AG08396 (cell line): Measurements from ENCODE around the gene KLHL25.

Experiments
- DNase-seq: peaks from one replicate; pipeline ENCODE4 v3.0.0; 2012; ENCODE audit warnings: low spot score, mixed read lengths

The KLHL25 gene

DNA sequence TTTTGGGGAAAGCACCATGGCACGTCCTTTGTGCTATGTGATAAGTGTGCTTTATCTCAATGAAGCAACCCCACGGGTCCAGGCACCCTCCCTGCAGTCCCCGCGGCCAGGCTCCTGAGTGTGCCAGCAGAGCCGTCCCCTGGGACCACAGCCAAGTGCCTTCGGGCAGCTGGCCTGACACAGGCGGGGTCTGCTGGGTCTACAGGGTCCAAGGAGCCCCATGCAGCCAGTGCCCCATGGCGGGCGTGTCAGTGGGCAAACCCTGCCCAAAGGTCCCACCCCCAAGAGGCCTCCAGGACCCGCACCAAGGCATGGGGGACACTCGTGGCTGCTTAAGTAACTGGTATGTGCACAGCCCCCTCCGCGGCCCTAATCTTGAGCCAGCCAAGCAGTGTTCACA is 35.3 kb downstream of the KLHL25 start:
- DNase-seq = no peak

DNA sequence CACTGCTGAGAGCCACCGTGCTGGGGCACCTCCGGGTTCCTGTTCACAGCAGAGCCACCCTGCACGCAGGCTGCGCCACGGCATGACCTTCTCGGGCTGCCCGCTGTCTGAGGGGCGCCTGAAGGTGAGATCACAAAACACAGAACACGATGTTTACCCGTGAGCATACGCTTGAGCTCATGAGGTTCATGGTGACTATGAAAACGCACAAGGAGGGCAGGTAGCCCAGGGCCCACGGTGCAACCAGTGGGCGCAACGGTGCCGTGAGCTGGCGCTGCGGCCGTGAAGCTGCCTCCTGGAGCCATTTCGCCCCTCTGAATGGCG is 36.1 kb downstream of the KLHL25 start:
- no peak for DNase-seq

DNA sequence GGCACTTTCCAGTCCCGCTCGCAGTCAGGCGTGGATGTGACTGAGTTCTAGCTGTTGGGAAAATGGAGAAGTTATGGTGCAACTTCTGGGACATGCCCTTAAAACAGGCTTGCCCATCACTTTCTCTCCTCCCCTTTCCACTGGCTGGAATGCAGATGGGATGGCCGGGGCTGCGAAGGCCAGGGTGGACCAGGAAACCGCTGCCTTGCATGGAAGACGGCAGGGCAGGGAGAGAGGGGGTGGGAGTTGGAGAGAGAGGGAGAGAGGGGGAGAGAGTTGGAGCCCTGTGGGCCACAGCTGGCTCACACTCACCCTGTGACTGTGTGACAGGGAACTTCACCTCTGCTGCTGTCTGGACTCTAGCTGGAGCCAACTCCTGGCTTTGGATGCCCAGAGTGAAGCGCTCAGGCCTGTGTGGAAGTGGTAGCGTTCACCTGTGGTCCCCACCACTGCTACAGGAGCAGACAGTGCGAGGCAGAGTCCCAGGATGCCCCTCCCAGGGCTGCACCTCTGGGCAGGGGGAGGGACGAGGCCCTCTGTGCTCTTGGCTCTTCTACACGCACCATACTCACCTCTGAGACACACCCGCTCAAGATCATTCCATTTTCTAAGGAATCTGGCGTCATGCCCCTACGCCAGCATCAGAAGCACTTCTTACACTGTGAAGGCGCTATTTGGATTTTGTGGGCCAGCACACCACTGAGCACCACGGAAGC is 36.6 kb downstream of the KLHL25 start:
- DNase-seq = no peak

DNA sequence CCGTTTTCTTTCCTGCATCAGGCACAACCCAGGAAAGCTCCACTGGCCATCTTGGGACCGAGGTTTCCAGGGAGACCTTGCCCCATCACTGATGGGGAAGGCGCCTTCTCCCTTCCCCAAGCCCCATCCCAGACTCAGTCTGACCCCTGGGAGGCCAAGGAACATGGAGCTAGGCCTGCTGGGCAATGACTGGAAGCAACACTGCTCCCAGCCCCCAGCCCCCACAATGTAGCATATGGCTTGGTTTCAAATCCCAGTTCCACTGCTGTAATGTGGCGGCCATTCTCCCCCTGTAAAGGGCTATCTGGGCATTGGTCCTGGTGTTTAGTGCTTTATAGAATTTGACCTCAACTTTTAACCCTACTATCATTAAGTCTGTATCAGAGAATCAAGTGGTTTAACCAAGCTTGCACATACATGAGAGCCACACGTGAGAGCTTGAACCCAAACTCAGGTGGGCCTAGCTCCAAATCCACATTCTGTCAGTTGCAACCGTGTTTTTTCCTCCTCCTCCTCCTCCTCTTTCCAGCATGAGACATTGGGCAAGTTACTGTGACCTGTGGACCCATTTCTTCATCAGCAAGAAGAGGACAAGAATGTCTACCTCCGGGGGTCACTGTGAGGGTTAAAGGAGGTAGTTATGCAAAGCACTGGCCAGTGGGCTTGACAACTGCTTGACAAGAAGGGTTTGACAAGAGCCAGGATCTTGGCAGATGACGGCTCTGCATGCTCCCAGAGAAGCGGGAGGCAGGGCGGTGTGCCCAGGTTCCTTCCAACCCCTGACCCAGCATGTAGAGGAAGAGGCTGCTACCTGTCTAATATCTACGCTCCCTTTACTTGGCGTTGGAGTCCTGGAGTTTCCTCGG is 37.4 kb downstream of the KLHL25 start:
- no peak for DNase-seq

DNA sequence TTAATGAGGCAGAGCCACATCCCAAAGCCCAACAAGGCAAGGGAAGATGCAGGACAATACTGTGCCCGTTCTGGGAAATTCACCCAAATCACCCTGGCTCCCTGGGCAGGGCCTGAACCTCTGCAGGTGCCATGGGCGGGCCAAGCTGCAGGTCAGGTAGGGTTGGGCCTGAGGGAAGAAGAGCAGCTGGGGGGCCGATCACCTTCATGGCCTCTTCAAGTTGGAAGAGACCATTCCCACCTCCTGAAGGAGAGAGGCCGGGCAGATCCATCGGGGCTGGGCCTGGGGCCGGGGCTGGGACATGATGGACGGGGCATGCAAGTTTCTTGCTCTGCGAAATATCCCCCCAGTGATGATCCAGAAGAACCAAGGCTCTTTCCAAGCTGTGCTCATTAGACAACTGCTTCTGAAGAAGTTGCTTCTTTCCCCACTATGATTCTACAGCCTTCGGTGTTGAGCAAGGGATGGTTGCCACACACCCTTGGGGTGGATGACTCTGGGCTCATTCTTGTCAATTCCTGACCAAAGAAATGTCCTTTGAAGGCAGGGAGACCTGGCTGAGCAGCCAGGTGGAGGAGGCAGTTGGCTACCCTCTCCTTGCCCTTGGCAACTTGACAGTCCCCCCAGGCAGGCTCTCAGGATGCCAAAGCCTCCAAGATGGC is 38.2 kb downstream of the KLHL25 start:
- no peak for DNase-seq

DNA sequence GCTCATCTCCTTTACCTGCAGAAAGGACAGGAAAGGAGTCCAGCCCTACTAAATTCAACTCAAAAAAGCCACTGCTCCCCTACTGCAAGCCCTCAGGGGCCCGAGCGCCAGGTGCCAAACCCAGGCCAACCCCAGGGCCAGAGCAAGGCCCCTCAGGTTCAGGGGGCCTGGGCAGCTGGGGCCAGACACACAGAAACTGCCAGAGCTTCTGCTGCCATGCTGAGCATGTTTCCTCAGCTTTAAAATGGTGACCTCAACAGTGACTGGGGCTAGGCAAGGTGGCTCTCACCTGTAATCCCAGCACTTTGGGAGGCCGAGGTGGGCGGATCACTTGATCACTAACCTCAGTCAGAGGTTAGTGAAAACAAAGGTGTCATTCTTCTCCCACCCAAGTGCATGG is 38.8 kb downstream of the KLHL25 start:
- DNase-seq = no peak

DNA sequence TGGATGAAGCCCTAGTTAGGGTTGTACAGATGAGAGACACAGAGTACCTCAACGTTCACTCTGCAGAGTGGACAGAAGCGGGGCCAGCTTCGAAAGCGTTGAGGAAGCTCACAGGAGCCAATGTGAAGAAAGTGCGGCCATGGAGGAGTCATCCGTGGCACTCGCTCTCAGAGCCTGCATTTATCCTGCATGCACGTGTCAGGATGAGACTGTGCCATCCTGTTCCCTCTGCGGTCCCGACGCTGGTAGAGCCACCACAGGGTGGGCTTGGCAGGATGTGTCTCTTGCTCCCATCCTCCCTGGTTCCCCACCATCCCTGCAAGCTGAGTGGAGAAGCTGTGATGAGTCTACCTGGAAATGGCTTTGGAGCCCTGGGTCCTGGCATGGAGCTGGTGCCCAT is 39.3 kb downstream of the KLHL25 start:
- DNase-seq = no peak

DNA sequence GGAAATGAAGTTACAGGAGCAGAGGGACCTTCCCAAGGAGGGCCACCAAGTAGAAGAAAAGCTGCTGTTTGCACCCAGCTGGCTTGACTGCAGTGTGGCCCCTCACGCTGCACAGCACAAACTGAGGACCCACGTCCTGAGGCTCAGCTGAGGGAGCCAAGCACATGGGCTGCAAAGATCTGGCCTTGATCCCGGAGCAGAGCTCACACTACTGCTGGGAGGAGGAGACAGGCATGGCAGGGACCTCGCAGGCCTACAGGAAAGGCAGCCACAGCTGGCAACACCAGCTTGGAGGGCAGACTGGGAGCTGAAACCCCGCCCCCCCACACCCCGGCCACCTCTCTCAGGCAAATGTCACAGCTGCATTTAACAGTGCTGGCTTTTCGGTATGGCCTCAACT is 39.7 kb downstream of the KLHL25 start:
- DNase-seq = peak; percentile 49

DNA sequence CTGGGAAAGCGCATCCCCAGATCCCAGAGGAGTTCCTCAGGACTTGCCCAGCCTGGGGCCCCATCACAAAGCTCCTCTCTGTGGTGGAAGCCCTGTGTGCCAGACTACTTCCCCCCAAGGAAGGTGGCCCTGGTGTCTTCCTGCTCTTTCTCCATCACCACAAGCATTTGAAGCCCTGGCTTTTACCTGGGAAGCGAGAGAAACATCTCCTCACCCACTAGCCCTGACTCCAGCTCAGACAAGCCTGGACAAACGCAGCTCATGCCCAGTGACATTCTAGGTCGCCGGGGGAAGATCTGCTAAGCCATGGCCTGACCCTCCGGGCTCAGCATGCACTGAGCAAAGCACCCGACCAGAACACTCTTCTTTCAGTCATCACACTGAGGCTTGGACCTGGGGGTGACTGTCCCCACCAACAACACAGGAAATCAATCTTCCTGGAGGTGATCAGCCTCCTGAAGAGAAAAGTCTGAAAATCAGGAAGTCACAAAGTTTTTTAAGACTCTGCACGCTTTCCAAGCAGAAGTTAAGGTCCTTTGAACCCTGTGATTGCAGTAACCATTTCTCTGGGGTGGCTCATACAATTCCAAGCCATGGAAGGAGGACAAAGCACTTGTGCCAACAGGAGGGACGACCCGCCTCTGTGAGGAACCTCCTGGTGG is 40.8 kb downstream of the KLHL25 start:
- no peak for DNase-seq

DNA sequence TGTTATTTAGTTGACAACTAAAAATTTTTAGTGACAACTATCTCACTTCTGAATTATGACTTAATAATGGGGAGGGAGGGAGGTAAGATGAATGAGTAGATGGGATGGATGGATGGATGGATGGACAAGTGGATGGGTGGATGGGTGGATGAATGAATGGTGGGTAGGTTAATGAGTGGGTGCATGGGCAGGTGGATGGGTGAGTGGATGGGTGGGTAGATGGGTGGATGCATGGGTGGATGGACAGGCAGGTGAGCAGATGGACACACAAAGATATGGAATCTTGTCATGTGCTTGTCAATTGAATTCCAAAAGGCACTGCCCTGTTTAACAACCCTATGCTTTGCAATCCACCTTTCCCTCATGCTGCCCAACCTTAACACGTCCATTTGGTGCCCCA is 41.5 kb downstream of the KLHL25 start:
- no peak for DNase-seq

DNA sequence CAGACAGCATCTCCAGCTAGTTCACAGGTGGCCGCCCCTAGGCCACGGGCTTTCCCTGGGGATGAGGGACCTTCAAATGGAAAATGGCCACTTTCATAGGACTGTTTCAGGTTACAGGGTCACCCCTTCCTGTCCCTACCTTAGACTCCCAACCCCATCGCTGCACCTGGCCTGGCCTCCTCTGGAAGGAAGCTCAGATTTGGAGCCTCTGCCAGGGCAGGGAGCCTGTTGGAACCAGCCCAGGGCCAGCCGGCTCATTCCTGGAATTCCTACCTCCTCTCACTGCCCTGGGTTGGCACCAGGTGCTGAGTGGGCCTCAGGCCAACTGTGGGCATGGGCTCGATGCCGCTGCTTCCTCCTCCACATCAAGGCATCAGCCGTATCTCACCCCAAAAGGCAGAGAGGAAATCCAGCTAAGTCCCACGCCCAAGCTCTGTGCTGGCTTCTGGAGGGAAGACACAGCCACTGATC is 42.2 kb downstream of the KLHL25 start:
- DNase-seq = no peak

DNA sequence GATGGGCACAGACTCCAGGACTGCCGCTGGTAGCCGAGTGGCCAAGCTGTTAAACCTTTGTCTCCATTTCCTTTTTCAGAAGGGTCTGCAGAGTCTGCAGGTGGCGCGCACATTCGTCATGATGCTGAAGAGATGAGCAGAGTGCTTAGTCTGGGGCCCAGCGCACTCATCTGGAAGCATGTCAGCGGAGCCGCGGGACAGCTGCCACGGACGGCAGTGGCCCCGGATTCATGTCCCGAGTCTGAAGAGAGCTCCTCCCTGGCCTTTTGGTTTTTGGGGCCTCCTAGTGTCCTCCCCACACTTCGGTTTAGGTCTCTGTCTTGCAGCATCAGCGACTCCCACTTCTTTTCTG is 42.6 kb downstream of the KLHL25 start:
- no peak for DNase-seq

DNA sequence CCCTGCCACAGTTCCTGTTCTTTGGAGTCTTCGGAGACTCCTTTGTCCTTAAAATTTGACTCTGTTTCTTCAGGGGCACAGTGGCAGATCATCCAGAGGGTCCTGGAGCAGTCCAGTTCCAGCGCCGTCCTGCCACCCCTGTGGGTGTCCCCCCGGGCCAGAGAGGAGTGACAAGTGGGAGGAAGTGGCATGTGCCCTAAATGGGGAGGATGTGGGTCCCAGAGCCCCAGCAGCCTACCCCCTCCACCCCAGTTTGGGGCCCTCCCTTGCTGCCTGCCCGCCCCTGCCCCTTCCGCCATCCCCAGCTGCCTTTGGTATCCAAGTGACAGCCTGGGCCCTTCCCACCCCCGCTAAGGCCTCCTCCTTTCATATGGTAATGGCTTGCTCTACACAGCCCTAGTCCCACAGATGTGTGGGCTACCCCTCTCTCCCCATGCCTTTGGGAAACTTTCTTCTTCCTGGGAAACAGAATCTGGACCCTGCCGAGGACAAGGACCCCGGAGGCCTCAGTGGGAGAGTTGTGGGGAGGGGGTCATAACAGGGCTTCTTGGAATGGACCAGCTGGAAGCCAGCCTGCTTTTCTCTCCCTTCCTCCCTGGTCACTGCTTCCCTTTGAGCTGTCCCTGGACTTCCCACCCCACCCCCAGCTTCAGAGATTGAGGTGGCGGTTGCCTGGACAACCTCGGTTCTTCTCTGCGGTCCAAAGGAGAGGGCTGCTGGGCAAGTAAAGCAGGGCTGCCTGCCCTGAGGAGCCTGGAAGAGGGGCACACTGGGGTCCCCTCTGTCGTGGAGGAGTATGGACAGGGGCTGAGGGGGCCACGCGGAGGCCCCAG is 43.2 kb downstream of the KLHL25 start:
- DNase-seq = no peak

DNA sequence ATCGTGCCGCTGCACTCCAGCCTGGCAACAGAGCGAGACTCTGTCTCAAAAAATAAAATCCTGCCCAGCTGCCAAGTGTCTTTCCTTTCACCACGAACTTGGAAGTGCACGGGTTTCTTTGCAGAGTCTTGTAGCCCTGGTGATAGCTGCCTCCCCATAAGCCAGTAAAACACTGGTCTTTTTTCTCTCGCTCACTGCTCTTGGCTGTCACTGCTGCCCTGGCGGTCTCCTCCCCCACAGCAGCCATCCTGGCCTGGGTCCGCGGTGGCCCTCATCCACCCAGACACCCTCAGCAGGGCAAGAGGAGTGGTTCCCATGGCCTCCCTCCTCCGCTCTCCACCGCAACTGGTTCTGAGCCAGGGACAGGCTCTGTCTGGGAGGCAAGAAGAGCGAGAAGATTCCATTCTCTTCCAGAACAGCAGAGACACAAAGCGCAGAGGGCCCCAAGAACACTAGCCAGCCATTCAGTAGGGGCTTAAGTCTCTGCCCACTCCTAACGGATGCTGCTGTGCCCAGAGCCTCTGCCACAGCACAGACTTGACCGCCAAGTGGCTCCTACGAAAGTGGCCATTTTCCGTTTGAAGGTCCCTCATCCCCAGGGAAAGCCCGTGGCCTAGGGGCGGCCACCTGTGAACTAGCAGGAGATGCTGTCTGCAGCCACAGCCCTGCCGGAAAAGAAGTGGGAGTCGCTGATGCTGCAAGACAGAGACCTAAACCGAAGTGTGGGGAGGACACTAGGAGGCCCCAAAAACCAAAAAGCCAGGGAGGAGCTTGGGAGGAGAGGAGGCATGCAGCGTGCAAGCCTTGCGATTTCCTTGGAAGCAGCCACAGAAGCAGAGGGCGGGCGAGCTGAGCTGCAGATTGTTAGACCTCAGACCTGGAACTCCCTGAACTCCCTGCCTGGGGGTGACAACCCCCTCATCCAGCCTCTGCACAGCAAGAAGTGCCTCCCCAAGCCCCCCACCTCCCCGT is 44.1 kb downstream of the KLHL25 start:
- DNase-seq = peak; percentile 50

DNA sequence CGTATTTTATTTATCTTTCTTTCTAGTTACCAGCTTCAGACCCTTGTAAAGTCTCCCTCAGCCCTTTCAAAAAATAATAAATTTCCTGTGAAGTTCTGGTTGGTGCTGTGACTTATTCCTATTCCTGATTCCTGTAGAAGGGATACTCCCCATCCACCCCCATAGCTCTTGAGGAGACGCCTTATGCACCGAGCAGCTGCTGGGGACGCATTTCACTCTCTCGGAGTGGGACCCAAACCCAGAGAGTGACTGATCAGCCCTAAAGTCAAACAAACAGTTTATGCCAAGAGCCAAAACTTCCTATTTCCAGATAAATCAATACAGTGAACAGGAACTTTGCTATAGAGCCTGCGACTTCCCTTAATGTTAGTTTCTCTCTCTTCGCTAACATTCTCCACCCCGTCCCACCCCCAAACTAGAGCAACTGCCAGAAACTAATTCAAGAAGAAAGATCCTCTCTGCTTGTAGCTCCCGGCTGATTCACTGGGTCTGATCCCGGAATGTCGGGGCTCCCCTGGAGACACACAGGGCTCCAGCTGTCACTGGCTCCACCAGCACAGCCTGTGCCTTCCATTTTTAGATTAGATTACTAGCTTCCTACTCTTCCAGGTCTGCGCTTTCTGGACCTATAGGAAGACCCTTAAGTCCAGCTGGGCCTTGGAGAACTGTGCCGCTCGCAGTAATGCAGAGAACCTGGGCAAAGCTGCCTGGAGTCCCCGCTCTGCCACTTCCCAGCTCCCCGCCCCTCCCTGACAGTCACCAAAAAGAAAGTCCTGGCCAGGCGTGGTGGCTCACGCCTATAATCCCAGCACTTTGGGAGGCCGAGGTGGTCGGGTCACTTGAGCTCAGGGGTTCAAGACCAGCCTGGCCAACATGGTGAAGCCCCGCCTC is 45.2 kb downstream of the KLHL25 start:
- peak; percentile 55 for DNase-seq

DNA sequence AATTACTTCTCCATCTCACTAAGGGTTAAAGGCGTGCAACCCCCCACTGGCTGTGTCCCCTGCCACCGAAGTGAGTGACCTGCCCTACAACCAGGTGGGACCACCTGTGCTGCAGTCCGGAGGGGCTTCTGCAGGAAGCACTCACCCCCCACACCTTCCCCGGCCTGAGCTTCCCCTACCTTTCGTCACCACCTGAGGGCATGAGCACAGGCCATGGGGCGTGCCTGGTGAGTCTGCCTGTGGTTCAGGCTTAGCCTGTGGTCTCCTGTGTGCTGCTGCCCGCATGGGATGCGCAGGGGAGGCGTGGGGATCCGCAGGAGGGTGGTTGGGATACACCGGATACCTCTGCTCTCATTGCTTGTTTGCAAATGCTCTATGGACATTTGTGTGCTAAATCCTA is 46.0 kb downstream of the KLHL25 start:
- DNase-seq = no peak

DNA sequence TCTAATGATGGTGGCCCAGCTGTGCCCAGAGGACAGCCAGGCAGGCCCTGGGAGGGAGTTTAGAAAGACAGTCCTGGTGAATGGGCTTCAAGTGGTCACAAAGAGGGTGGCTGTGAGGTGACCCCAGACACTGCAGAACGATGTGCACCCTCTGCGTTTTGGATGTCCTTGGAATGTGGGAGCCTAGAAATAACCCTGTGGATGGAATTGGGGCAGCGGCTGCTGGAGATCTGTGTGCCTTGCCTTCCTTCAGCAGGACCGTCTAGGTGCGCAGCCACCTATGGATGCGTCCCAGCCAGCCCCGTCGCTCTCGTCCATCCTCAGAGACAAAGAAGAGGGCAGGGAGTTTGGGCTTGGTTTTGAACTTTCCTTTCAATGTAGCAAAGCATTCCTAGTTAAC is 46.5 kb downstream of the KLHL25 start:
- no peak for DNase-seq

DNA sequence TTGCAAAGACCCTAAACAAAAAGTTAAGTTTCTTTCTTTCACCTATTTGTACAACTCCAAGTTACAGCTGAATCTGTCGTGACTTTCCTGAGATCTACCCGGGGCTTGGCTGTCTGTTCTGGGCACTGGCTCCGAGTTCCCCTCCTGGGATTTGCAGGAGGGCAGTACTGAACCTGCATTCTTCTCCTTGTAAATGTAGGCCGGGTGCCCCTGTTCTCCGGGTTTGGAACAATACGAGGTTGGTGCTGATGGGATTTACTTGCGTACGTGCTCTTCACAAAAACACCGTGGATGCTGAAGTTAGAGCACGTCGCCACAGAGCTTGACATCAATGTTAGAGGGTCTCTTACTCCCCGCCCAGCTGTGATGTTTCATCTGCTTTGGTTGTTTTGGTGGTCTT is 48.1 kb downstream of the KLHL25 start:
- DNase-seq = no peak

DNA sequence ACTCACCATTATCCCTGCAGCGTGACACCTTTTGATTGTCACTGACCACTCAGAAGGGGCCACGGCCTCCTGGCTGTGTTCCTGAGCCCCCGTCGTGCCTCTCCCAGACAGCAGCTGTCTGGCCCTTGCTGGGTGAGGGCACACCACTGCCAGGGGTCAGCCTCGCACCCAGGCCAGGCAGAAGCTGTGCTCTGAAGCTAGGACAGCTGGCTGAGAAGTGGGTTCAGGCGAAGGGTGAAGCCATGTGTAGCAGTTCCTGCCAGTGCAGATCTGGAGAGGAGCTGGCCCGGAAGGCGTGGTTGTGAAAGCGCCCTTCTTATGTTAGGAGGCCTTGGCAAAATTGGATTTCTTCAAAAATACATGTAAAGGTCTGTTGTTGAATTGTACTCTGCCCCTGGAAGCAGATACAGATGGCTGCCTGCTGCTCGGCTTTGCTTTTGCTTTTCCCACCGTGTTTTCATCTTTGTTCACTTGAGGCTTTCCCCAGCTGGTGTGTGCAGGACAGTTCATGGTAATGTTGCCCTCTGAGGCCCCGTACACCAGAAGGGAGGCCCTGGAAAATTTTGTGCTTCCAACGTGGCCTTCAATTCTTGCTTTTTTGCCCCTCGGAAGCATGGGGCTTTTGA is 49.1 kb downstream of the KLHL25 start:
- no peak for DNase-seq
